Astrocyte of the spinal cord (primary cell): ENCODE data around the gene YY2.

Experiments
- DNase-seq: peaks from one replicate; pipeline ENCODE4 v3.0.0; 2011; ENCODE audit warnings: low read depth, low spot score
- H3K4me3 ChIP-seq: 2 replicates; pipeline ENCODE4 v1.5.1; 2011; ENCODE audit warnings: low read depth, mild to moderate bottlenecking, low read length, moderate library complexity
- in situ Hi-C: cut with HindIII; loops from 2 replicates; pipeline ENCODE4 v1.10.0; 2017; ENCODE audit warnings: low sequenced_read_pairs
- TF ChIP-seq, protein P1 (sequence below): IDR thresholded peaks from 2 replicates; pipeline ENCODE4 v1.5.1; 2012; ENCODE audit warnings: low read depth, mild to moderate bottlenecking, low read length, inconsistent platforms

The YY2 gene

GRCh38 chrX:21843179-21843578 is 12.6 kb upstream of the YY2 start:
- no peak for DNase-seq
- H3K4me3 ChIP-seq: no peak overlapping the region
- in situ Hi-C loops: no loop called here
- TF ChIP-seq, protein P1, sequence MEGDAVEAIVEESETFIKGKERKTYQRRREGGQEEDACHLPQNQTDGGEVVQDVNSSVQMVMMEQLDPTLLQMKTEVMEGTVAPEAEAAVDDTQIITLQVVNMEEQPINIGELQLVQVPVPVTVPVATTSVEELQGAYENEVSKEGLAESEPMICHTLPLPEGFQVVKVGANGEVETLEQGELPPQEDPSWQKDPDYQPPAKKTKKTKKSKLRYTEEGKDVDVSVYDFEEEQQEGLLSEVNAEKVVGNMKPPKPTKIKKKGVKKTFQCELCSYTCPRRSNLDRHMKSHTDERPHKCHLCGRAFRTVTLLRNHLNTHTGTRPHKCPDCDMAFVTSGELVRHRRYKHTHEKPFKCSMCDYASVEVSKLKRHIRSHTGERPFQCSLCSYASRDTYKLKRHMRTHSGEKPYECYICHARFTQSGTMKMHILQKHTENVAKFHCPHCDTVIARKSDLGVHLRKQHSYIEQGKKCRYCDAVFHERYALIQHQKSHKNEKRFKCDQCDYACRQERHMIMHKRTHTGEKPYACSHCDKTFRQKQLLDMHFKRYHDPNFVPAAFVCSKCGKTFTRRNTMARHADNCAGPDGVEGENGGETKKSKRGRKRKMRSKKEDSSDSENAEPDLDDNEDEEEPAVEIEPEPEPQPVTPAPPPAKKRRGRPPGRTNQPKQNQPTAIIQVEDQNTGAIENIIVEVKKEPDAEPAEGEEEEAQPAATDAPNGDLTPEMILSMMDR: no peak

DNA sequence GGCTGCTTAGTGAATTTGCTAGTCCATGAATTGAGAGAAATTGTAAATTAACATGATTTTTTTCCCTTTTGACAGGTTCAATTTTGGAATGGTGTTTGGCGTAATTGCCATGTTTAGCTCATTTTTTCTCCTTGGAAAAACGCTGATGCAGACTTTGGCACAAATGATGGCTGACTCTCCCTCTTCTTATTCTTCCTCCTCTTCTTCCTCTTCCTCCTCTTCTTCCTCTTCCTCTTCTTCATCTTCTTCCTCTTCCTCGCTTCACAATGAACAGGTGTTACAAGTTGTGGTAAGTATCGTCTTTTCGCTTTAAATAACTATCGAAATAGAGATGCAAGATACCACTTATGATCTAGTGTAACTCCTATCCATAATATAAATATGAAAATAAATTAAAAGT is 10.7 kb upstream of the YY2 start:
- no peak overlapping the region for H3K4me3 ChIP-seq
- in situ Hi-C loops: no loop called here
- DNase-seq: no peak
- TF ChIP-seq, protein P1: no peak

- DNase-seq: no peak
- TF ChIP-seq, protein P1: no peak
- in situ Hi-C loops: no loop called here
- H3K4me3 ChIP-seq: no peak overlapping the region
Observed at GRCh38 chrX:21847342-21847741, 8.4 kb upstream of the YY2 start.

GRCh38 chrX:21853578-21853977 is 2.2 kb upstream of the YY2 start:
- no peak for DNase-seq

GRCh38 chrX:21856504-21856903 is 717 bp downstream of the YY2 start:
- no peak overlapping the region for H3K4me3 ChIP-seq
- TF ChIP-seq, protein P1: no peak
- no peak for DNase-seq
- in situ Hi-C loops: no loop called here

More at GRCh38 chrX:21853578-21853977, 2.2 kb upstream of the YY2 start:
- in situ Hi-C loops: no loop called here
- no peak overlapping the region for H3K4me3 ChIP-seq
- TF ChIP-seq, protein P1: no peak

DNA sequence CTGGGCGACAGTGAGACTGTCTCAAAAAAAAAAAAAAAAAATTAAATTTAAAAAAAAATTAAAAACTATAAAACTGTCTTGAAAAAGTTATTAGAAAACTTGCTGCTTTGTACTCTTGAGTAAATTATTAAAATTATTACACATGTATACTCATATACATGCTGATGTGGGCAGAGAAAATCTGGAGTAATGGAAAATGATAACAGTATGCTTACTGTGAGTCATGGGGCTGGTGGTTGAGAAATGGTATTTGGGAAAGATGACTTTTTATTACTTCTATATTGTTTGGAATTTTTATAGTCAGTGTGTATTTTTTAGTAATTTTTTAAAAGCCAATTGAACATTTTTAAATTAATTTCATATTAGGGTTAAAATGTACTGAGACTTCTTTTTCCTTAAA is 7.5 kb downstream of the YY2 start:
- DNase-seq: no peak
- no peak overlapping the region for H3K4me3 ChIP-seq
- in situ Hi-C loops: no loop called here
- TF ChIP-seq, protein P1: no peak

- H3K4me3 ChIP-seq: no peak overlapping the region
- no peak for DNase-seq
- TF ChIP-seq, protein P1: no peak
- in situ Hi-C loops: no loop called here
Observed at GRCh38 chrX:21865436-21865835, 9.6 kb downstream of the YY2 start.
